ENCODE results near the gene UAP1. TPM values are rescaled to one million over a fixed set of nuclear protein-coding genes. Genes with fewer than 3 reads are reported as not detected.

The UAP1 gene
- total and polyA plus RNA-seq, 8 donors, result 38.7 to 53.8 (median 46.6) TPM

GRCh38 chr1:162616848-162617247 lies 55.3 kb downstream of the UAP1 start:
- Histone ChIP-seq H3K27ac (no peak overlapping the region), H3K4me1 (peaks cover 3 to 13% (median 8%) of the 10 kb centered on the region in 3 donors), H3K36me3 (no peaks in the 10 kb centered on the region), H3K4me3 (no peak overlapping the region), H3K9me3 (no peaks in the 10 kb centered on the region), H3K27me3 (no peaks in the 10 kb centered on the region)
- FAIRE-seq, result no peak
- intact Hi-C loops (cut with DNase I), result no loop called here
- no peak for ATAC-seq
- DNase-seq, result no peak
- WGBS, 2 donors, result 56 to 69% methylated on average over 1 of the region's 1 CpG
- no peak for TF ChIP-seq CTCF (IDR thresholded peaks at IDR 0.05)

GRCh38 chr1:162617513-162617912 lies 56.0 kb downstream of the UAP1 start:
- no peaks in the 10 kb centered on the region for H3K9me3 ChIP-seq
- no peaks in the 10 kb centered on the region for H3K36me3 ChIP-seq
- no peaks in the 10 kb centered on the region for H3K27me3 ChIP-seq
- FAIRE-seq (no peak), ATAC-seq (no peak), DNase-seq (no peak)
- no peak overlapping the region for H3K4me3 ChIP-seq
- intact Hi-C loops (cut with DNase I), result no loop called here
- peaks cover 1 to 10% (median 8%) of the 10 kb centered on the region in 3 donors for H3K4me1 ChIP-seq
- 85 to 98% methylated on average over 1 of the region's 1 CpG for WGBS, 2 donors
- no peak overlapping the region for H3K27ac ChIP-seq
- TF ChIP-seq CTCF (IDR thresholded peaks at IDR 0.05), result no peak

- ATAC-seq (no peak), DNase-seq (no peak), FAIRE-seq (no peak)
- no peaks in the 10 kb centered on the region for H3K9me3 ChIP-seq
- no peaks in the 10 kb centered on the region for H3K36me3 ChIP-seq
- no peak overlapping the region for H3K4me3 ChIP-seq
- H3K27ac ChIP-seq, result no peak overlapping the region
- 73 to 80% methylated on average over 3 of the region's 3 CpGs for WGBS, 2 donors
- TF ChIP-seq CTCF (IDR thresholded peaks at IDR 0.05), result no peak
- H3K4me1 ChIP-seq, result no peaks in the 10 kb centered on the region
- intact Hi-C loops (cut with DNase I), result no loop called here
- no peaks in the 10 kb centered on the region for H3K27me3 ChIP-seq
Measured at GRCh38 chr1:162619076-162619475, 57.6 kb downstream of the UAP1 start.

GRCh38 chr1:162621256-162621655 lies 59.7 kb downstream of the UAP1 start:
- TF ChIP-seq CTCF (IDR thresholded peaks at IDR 0.05), result no peak
- H3K36me3 ChIP-seq, result no peaks in the 10 kb centered on the region
- no peak overlapping the region for H3K4me3 ChIP-seq
- no peak overlapping the region for H3K27ac ChIP-seq
- no peaks in the 10 kb centered on the region for H3K27me3 ChIP-seq
- ATAC-seq, result no peak
- no peaks in the 10 kb centered on the region for H3K4me1 ChIP-seq
- FAIRE-seq, result no peak
- no peaks in the 10 kb centered on the region for H3K9me3 ChIP-seq
- intact Hi-C loops (cut with DNase I), result no loop called here
- DNase-seq, result no peak

GRCh38 chr1:162625679-162626078 lies 64.2 kb downstream of the UAP1 start:
- FAIRE-seq (no peak), DNase-seq (no peak), ATAC-seq (no peak)
- intact Hi-C loops (cut with DNase I), result no loop called here
- H3K4me1 ChIP-seq, result peaks cover 0 to 4% (median 0%) of the 10 kb centered on the region in 3 donors
- no peak for TF ChIP-seq CTCF (IDR thresholded peaks at IDR 0.05)
- no peak overlapping the region for H3K27ac ChIP-seq
- H3K9me3 ChIP-seq, result no peaks in the 10 kb centered on the region
- no peaks in the 10 kb centered on the region for H3K27me3 ChIP-seq
- 72 to 84% methylated on average over 2 of the region's 2 CpGs for WGBS, 2 donors
- H3K4me3 ChIP-seq, result no peak overlapping the region
- no peaks in the 10 kb centered on the region for H3K36me3 ChIP-seq
